PFSK-1 (cell line): ENCODE data around the gene GLRX.

ENCODE experiments used
- FOXP2 ChIP-seq: optimal IDR thresholded peaks from 2 replicates; pipeline ENCODE3; 2011; ENCODE audit warnings: borderline replicate concordance, control low read depth, inconsistent platforms; ENCODE audit not compliant: insufficient read depth; ENCODE audit errors: extremely low read length, extremely low read depth
- POLR2AphosphoS5 ChIP-seq: IDR thresholded peaks from 2 replicates; pipeline ENCODE4 v1.6.1; 2012; ENCODE audit warnings: low read depth, mild to moderate bottlenecking, control low read depth, low read length, moderate library complexity
- SIN3A ChIP-seq: IDR thresholded peaks from 2 replicates; pipeline ENCODE4 v1.6.1; 2012; ENCODE audit warnings: mild to moderate bottlenecking, low read length, moderate library complexity, borderline replicate concordance; ENCODE audit not compliant: insufficient read depth
- TAF1 ChIP-seq: IDR thresholded peaks from 2 replicates; pipeline ENCODE4 v1.6.1; 2012; ENCODE audit warnings: low read length, control low read depth, borderline replicate concordance; ENCODE audit not compliant: insufficient read depth
- TF ChIP-seq, protein P1 (sequence below), 2 experiments: IDR thresholded peaks; 2 replicates each; pipeline versions ENCODE4 v1.6.1 to v1.8.0; 2011 to 2012; ENCODE audit warnings: low read depth in 2 of 2, low read length in 2 of 2, control low read depth in 1 of 2, inconsistent platforms in 1 of 2, mild to moderate bottlenecking in 1 of 2, moderate library complexity in 1 of 2; ENCODE audit not compliant: insufficient read depth in 1 of 2

DNA sequence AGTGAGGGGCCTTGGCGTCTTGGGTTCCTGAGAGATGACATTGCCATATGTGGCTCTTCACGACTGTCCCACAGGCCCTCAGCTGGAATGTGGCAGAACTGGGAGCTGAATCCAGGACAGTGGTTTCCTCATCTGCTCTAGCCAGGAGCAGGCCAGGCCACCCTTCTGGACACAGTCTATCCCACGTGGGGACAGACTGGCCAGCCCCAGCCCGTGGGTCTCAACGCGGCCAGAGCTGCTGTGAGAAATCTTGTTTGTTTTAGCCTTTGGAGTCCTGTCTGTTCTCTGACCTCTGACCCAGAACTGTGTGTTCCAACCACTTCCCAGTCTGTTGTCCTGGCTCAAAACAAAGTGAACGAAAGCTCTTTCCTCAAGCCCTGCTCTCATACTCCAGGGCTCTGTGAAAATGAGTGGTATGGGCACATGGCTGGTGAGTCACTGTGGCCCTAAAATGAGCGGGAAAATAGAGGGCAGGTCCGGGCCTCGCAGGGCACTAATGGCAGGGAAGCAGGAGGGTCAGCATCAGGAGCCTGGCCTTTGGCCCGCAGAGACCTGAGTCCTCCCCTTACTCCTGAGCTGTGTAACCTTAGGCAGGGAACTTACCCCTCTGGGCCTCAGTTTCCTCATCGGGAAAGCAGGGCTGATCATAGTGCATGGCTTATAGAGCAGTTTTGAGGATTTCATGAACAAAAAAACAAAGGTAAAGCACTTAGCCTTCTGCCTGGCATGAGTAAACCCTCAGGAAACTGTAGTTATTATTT is 34.8 kb upstream of the GLRX start:
- no peak for TF ChIP-seq FOXP2
- TF ChIP-seq, protein P1, sequence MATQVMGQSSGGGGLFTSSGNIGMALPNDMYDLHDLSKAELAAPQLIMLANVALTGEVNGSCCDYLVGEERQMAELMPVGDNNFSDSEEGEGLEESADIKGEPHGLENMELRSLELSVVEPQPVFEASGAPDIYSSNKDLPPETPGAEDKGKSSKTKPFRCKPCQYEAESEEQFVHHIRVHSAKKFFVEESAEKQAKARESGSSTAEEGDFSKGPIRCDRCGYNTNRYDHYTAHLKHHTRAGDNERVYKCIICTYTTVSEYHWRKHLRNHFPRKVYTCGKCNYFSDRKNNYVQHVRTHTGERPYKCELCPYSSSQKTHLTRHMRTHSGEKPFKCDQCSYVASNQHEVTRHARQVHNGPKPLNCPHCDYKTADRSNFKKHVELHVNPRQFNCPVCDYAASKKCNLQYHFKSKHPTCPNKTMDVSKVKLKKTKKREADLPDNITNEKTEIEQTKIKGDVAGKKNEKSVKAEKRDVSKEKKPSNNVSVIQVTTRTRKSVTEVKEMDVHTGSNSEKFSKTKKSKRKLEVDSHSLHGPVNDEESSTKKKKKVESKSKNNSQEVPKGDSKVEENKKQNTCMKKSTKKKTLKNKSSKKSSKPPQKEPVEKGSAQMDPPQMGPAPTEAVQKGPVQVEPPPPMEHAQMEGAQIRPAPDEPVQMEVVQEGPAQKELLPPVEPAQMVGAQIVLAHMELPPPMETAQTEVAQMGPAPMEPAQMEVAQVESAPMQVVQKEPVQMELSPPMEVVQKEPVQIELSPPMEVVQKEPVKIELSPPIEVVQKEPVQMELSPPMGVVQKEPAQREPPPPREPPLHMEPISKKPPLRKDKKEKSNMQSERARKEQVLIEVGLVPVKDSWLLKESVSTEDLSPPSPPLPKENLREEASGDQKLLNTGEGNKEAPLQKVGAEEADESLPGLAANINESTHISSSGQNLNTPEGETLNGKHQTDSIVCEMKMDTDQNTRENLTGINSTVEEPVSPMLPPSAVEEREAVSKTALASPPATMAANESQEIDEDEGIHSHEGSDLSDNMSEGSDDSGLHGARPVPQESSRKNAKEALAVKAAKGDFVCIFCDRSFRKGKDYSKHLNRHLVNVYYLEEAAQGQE (IDR thresholded peaks at IDR 0.05; ENCODE audit: insufficient read depth in 1 of 2, low read depth in 2 of 2, low read length in 2 of 2), result no peak
- no peak for TF ChIP-seq POLR2AphosphoS5
- TF ChIP-seq SIN3A, result no peak
- TF ChIP-seq TAF1, result no peak
